ENCODE data around the gene GPR87.

Gene GPR87

GRCh38 chr3:151281671-151282324, 34.8 kb downstream of the GPR87 start:
- DNase-seq: no peak

GRCh38 chr3:151278230-151278629, 38.4 kb downstream of the GPR87 start, which contains the start of gene P2RY14:
Gene P2RY14, minus strand, starts transcription at chr3:151278542. Its CDS starts 64,226 bp downstream, at chr3:151214316.
- DNase-seq: peak; percentile 60

DNA sequence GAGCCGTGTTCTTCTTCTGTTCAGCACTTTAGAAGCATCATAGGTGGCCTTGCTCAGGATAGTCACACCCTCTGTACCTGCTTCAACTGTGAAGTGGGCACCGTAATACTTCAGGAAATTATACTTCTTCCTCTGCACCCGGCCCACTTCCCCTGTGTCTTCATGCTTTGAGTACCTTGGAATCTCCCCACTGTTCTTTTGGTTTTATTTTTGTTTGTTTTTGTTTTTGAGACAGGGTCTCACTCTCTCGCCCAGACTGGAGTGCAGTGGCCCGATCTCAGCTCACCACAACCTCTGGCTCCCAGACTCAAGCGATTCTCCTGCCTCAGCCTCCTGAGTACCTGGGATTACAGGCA, 40.0 kb downstream of the GPR87 start:
- DNase-seq: peak; percentile 2

- DNase-seq: no peak
These were observed 40.5 kb downstream of the GPR87 start for GRCh38 chr3:151276038-151276686.

DNA sequence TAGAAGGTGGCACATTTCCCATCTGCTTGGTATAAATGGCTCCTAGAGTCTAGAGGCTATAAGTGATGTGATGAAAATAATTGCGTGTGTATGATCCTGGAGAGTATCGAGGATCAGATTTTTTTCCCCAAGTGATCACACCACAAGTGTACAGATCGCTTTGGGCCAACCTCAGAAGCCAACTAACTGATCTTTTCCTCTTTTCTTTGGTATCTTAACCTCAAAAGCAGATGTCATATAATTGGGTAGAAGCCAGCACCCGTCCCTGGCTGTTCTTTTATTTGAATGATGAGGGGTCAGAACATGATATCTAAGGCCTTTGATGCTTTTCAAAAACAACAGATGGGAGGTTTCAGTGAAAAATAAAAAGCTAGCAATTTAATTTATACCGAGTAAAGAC, 41.5 kb downstream of the GPR87 start:
- no peak for DNase-seq

DNA sequence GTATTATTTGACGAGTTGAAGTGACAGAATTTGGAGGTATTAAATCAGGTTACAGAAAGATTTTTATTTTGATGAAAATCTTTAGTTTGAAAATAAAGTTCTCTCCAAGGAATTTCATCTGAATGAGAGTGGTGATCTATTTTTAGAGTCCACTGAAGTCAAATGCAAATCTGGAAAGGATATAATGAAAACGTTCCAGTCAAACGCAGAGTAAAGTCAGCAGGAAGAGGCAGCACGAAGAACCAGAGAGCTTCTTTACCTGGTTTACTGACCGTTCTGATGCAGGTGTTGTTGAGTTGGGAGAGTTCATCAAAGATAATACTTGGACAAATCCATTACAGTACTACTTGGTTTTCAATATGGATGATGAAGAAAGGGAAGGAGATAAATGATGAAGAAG, 47.0 kb downstream of the GPR87 start:
- DNase-seq: no peak

DNA sequence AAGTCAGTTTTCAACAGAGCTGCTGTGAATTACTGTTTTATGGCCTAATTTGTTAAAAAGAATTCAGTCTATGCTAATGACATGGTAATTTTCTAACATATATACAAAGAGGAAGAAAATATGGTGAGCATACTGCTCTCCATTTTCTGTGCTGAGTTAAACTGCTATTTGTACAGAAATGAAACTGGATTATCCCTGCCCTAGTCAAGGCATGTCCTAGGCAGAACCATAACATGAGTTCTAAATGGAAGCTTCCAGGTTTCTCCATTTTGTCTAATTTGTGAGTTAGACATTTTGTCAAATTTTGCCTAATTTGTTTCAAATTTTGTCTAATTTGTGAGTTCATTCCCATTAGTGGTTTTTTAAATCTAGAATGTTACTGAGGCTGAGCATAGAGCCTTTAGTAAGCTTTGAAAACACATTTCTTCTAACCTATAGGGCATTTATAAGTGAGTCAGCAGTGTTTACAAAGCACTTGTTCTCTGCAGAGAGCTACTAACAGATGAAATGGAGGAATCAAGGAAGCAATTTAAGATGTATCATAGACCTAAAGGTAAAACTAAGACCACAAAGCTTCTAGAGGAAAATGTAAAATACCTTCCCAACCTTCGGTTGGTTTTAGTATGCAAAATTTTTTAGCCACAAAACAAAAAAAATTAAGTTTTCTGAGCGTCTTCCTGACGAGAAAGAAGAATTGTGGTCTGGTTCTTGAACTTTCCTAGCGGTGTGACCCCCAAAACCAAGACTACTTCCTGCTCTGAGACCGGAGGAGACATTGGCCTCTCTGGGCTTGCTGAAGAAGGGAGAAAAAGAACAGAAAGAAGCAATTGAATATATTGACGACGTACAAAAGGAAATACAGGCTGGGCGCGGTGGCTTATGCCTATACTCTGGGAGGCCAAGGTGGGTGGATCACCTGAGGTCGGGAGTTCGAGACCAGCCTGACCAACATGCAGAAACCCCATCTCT, 48.1 kb downstream of the GPR87 start:
- no peak for DNase-seq

- DNase-seq: no peak
These were observed 49.6 kb downstream of the GPR87 start for GRCh38 chr3:151267066-151267465.

DNA sequence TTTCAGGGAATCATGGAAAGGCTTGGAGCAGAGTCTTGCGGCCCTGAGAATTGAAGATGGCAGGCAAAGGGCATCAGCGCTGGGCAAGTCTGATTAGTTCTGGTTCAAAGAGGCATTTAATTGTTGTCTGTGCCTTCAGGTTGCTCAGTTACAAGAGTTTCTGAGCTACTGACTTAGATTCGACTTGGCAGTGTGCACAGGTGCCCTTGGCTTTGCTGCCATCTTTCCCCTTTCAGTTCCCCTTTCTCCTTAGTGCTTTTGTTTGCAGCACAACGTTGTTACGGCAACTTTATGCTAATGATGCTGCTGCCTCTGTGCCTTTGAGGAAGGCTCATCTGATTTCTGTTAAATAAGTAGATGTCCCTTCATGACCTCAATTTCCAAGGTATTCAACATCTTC, 50.8 kb downstream of the GPR87 start:
- DNase-seq: peak; percentile 13

- no peak for DNase-seq
These were observed 51.5 kb downstream of the GPR87 start for GRCh38 chr3:151265166-151265565.

- no peak for DNase-seq
These were observed 52.0 kb downstream of the GPR87 start for GRCh38 chr3:151264605-151265004.

DNA sequence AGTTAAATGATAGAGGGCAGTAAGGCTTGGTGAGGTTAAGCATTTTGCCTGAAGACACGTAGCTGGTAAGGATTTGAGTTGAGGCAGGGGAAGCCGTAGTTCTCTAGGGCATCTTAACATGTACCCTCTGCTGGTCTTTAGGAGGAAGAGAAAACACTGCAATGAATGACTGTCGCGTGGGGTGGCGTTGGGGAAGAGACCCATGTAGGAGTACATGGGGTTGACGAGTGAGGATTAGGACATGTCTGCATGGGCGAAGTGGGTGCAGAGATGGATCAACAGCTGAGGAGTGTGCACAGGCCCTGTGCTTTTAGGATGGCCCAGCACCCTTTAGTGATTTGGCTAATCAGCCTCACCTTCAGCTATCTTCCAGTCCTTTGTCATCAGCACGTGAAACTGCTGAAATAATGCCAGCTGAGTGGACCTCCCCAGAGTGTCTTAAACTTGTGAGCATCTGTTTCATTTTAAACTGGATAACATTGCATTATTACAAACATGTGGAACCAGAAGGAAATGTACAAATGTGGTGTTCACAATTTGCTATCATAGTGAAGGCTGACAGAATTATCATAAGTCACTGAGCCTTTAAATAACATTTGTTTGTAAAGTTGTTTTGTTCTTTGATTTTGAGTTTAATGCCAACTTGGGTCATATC, 53.6 kb downstream of the GPR87 start:
- DNase-seq: no peak

- no peak for DNase-seq
These were observed 57.0 kb downstream of the GPR87 start for GRCh38 chr3:151259664-151260063.

DNA sequence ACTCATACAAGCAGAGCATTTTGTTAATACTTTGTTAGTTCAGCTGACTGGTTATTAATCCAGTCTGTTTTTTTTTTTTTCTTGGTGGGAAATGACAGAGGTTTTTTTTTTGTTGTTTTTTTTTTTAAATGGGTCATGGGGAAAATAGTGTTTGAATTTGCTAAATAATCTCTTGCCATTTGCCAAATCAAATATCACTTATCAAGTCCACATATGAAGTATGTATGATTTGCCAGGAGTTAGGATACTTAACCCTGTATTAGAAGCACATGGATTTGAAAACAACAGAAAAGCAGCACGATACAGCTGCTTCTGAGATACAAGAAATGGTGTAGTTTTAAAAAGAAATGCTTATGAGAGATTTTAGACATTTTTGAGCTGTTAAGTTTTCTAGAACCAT, 59.9 kb downstream of the GPR87 start:
- DNase-seq: no peak

DNA sequence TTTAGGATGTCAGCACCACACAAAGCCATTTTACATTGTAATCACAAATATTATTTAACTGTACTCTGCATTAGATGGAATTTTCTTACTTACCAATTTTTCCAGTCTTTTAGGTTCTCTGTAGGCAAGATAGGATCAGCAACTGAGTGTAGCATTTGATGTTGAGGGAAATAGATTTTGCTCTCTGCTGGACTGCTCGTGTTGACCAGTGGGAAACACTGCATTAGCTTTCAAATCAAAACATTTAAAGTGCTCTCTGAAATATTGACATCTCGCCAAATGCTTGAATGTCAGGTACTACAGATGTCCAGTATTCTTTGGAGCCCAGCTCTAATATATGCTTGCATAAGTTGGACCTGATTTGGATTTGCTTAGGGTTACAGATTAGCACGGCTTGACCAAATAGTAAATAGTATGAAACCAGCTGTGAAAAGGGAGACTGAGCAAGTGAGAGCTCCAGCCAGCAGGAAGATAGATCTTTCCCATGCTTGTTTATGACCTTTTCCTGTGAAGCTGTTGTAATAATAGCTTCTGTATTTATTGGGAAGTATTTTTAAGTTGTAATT, 67.8 kb downstream of the GPR87 start:
- no peak for DNase-seq
